HepG2 (cell line): ENCODE measurements around the gene GMPPB. TPM values are rescaled to one million over a fixed set of nuclear protein-coding genes. Genes with fewer than 3 reads are reported as not detected.

Experiments
- CSRNP2 ChIP-seq: sonication (generic); formaldehyde crosslinking; conservative IDR thresholded peaks from 2 replicates; pipeline ENCODE4 v1.8.0; 2022; ENCODE audit warnings: low read depth, missing genetic modification reagents
- FOXA3 ChIP-seq: IDR thresholded peaks from 2 replicates; pipeline ENCODE4 v1.6.1; 2016; ENCODE audit warnings: missing genetic modification reagents, missing compliant biosample characterization
- FOXO1 ChIP-seq: sonication (generic); formaldehyde crosslinking; IDR thresholded peaks from 2 replicates; pipeline ENCODE4 v1.4.0; 2020; ENCODE audit warnings: missing genetic modification reagents
- HNF4G ChIP-seq, 2 experiments: sonication (generic) in 1 of 2; formaldehyde crosslinking in 1 of 2; IDR thresholded peaks; 2 replicates each; pipeline versions ENCODE4 v1.4.0 to v1.6.1; 2011 to 2020; ENCODE audit warnings: borderline replicate concordance in 2 of 2, low read depth in 2 of 2, mild to moderate bottlenecking in 2 of 2, low read length in 1 of 2, missing genetic modification reagents in 1 of 2, moderate library complexity in 1 of 2
- ISL2 ChIP-seq: sonication (generic); formaldehyde crosslinking; IDR thresholded peaks from 2 replicates; pipeline ENCODE4 v1.5.0; 2020; ENCODE audit warnings: missing genetic modification reagents
- RELA ChIP-seq: sonication (generic); formaldehyde crosslinking; IDR thresholded peaks from 2 replicates; pipeline ENCODE4 v1.4.0; 2020; ENCODE audit warnings: missing genetic modification reagents
- SNRNP70 ChIP-seq: fragments of 200-400 bp; formaldehyde crosslinking; IDR thresholded peaks from 2 replicates; pipeline ENCODE4 v1.6.1; 2017; ENCODE audit warnings: mild to moderate bottlenecking, low read depth, low read length, moderate library complexity
- ZBTB43 ChIP-seq: sonication (generic); formaldehyde crosslinking; conservative IDR thresholded peaks from 2 replicates; pipeline ENCODE4 v1.4.0; 2020; ENCODE audit warnings: missing genetic modification reagents
- ZC3H4 ChIP-seq: sonication (generic); formaldehyde crosslinking; IDR thresholded peaks from 2 replicates; pipeline ENCODE4 v1.4.0; 2020; ENCODE audit warnings: missing genetic modification reagents, borderline replicate concordance
- ZNF280D ChIP-seq: sonication (generic); formaldehyde crosslinking; IDR thresholded peaks from 2 replicates; pipeline ENCODE4 v1.5.1; 2020; ENCODE audit warnings: mild to moderate bottlenecking, missing genetic modification reagents
- ZNF646 ChIP-seq: sonication (generic); formaldehyde crosslinking; IDR thresholded peaks from 2 replicates; pipeline ENCODE4 v1.9.0; 2021; ENCODE audit warnings: mild to moderate bottlenecking, missing genetic modification reagents
- ZNF720 ChIP-seq: sonication (generic); formaldehyde crosslinking; IDR thresholded peaks from 2 replicates; pipeline ENCODE4 v1.4.0; 2020; ENCODE audit warnings: missing genetic modification reagents
- polyA plus RNA-seq, 8 experiments: library from polyadenylated mRNA; depleted of rRNA in 3 of 8; stranded (reverse) in 7 of 8; unstranded in 1 of 8; fragments of >200 nt; fragmentation: Illumina TruSeq in 4 of 8; extraction: Trizol in 4 of 8; gene quantifications; 2 replicates each; pipeline versions ENCODE4 v1.2.1 to v1.2.3, GENCODE V29; 2011 to 2016; ENCODE audit warnings: low read depth in 4 of 8, missing spikeins in 1 of 8, mixed read lengths in 1 of 8; ENCODE audit not compliant: insufficient read depth in 1 of 8
- total RNA-seq, 5 experiments: library from RNA; depleted of rRNA; stranded (reverse); fragments of >200 nt; fragmentation: Illumina TruSeq; extraction: Trizol; gene quantifications; 2 replicates each; pipeline ENCODE4 v1.2.3, GENCODE V29; 2016; ENCODE audit warnings: low read depth in 1 of 5
- TF ChIP-seq, protein P1 (sequence below): sonication (generic); formaldehyde crosslinking; IDR thresholded peaks from 2 replicates; pipeline ENCODE4 v1.8.0; 2022; ENCODE audit warnings: missing genetic modification reagents, low read depth, mild to moderate bottlenecking, borderline replicate concordance

Gene GMPPB
- total and polyA plus RNA-seq, 2 of the 13 experiments (the other 11 are each of a cell fraction or from before 2014, with no cell fraction given): 6.5 to 23.1 TPM

GRCh38 chr3:49671291-49672288 lies 52.2 kb downstream of the GMPPB start (continued):
- TF ChIP-seq, protein P1, sequence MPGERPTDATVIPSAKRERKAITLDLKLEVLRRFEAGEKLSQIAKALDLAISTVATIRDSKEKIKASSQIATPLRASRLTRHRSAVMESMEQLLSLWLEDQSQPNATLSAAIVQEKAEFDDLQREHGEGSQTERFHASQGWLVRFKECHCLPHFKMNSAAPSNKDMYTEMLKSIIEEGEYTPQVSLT: no peak
- TF ChIP-seq FOXO1: peak; percentile 81
- TF ChIP-seq SNRNP70: no peak
- 0 out of 2 replicates have a peak, but pooled peaks have one; percentile 30 for TF ChIP-seq ZBTB43
- no peak for TF ChIP-seq HNF4G (IDR thresholded peaks at IDR 0.05; ENCODE audit: borderline replicate concordance, low read depth, low read length)
- no peak for TF ChIP-seq HNF4G (CRISPR knock-in tag; IDR thresholded peaks at IDR 0.05; ENCODE audit: borderline replicate concordance, low read depth)
- peak; percentile 66; the same call in 1 of the 2 replicates for TF ChIP-seq ZNF646 (CRISPR knock-in tag)
- 0 out of 2 replicates have a peak, but pooled peaks have one; percentile 59 for TF ChIP-seq RELA (CRISPR knock-in tag)
- peak; percentile 86 for TF ChIP-seq FOXA3 (CRISPR knock-in tag)
- peak; percentile 42; the same call in 1 of the 2 replicates for TF ChIP-seq ISL2 (CRISPR knock-in tag)
- no peak for TF ChIP-seq ZNF720 (CRISPR knock-in tag)
- TF ChIP-seq ZNF280D: no peak
- TF ChIP-seq ZC3H4 (CRISPR knock-in tag): peak; percentile 27; the same call in 1 of the 2 replicates
- TF ChIP-seq CSRNP2 (CRISPR knock-in tag): no peak
